ENCODE results near the gene PAK4.

- TF ChIP-seq, protein P1, sequence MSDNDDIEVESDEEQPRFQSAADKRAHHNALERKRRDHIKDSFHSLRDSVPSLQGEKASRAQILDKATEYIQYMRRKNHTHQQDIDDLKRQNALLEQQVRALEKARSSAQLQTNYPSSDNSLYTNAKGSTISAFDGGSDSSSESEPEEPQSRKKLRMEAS (CRISPR knock-in tag; IDR thresholded peaks at IDR 0.05), result 0 out of 2 replicates have a peak, but pooled peaks have one; percentile 20
- TF ChIP-seq, protein P2, sequence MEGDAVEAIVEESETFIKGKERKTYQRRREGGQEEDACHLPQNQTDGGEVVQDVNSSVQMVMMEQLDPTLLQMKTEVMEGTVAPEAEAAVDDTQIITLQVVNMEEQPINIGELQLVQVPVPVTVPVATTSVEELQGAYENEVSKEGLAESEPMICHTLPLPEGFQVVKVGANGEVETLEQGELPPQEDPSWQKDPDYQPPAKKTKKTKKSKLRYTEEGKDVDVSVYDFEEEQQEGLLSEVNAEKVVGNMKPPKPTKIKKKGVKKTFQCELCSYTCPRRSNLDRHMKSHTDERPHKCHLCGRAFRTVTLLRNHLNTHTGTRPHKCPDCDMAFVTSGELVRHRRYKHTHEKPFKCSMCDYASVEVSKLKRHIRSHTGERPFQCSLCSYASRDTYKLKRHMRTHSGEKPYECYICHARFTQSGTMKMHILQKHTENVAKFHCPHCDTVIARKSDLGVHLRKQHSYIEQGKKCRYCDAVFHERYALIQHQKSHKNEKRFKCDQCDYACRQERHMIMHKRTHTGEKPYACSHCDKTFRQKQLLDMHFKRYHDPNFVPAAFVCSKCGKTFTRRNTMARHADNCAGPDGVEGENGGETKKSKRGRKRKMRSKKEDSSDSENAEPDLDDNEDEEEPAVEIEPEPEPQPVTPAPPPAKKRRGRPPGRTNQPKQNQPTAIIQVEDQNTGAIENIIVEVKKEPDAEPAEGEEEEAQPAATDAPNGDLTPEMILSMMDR (IDR thresholded peaks at IDR 0.05), result no peak
- TF ChIP-seq TCF7 (CRISPR knock-in tag; IDR thresholded peaks at IDR 0.05; ENCODE audit: low read depth), result no peak
- TF ChIP-seq, protein P3, sequence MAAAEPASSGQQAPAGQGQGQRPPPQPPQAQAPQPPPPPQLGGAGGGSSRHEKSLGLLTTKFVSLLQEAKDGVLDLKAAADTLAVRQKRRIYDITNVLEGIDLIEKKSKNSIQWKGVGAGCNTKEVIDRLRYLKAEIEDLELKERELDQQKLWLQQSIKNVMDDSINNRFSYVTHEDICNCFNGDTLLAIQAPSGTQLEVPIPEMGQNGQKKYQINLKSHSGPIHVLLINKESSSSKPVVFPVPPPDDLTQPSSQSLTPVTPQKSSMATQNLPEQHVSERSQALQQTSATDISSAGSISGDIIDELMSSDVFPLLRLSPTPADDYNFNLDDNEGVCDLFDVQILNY (CRISPR knock-in tag; IDR thresholded peaks at IDR 0.05), result no peak
Measured at GRCh38 chr19:39126312-39127187, 964 bp downstream of the PAK4 start.
